ENCODE measurements around the gene RMI1.

DNA sequence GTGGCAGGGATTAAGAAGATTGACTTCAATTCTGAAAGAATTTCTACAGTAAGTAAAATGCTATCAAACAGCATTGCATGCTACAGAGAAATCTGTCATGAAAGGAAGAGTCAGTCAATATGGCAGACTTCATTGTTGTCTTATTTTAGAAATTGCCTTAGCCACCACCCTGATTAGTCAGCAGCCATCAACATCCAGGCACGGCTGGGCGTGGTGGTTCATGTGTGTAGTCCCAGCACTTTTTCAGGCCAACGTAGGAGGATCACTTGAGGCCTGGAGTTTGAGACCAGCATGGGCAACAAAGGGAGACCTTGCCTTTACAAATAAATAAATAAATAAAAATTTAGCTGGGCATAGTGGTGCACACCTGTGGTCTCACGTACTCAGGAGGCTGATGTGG is 46.6 kb downstream of the RMI1 start:
- TF ChIP-seq CTCF (IDR thresholded peaks at IDR 0.05), result no peak
- no peak for TF ChIP-seq POLR2A (IDR thresholded peaks at IDR 0.05)
- TF ChIP-seq EP300 (IDR thresholded peaks at IDR 0.05), result no peak

Data from ovary (tissue), 3 donors.